Activated CD4-positive, alpha-beta T cell treated with anti-CD3 and anti-CD28 coated beads, Interleukin-2, Interleukin-6, amounts not matched to agents 100 ng/mL and 50 ng/mL, durations not matched to agents 16 hours and 8 hours (primary cell): Measurements from ENCODE around the gene PIEZO1.

ENCODE experiments used
- DNase-seq: peaks from one replicate; pipeline ENCODE4 v3.0.0-alpha.2; 2020

The PIEZO1 gene

DNA sequence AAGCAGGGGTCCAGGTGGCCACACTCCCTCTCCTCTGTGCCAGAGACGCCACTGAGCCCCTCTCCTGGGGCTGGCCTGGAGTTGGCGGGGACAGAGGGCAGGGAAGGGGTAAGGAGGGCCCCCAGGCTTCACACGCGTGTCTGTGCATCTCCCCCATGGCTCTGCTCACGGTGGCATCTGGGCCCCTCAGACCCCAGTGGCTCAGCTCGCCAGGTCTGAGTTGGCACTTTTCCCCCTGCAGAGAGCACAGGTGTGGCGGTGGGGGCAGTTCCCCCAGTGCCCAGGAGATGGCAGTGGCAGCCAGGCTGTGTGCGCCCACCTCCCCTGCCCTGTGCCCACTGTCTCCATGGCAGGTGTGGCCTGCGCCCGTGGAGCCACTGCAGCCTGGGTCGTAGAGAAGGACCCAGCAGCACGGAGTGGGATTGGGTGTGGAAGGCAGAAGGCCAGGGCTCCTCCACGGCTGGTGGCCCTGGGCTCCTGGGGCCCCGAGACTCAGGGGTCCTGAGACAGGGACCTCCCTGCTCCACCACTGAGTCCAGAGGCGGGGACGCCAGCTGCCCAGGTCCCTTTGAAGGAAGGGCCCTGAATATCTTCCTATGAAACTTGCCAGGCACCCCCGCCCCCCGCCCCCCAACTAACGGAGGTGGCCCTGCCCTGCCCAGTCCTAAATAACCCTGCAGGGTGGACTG lies 31.0 kb upstream of the PIEZO1 start:
- DNase-seq: peak; percentile 69

DNA sequence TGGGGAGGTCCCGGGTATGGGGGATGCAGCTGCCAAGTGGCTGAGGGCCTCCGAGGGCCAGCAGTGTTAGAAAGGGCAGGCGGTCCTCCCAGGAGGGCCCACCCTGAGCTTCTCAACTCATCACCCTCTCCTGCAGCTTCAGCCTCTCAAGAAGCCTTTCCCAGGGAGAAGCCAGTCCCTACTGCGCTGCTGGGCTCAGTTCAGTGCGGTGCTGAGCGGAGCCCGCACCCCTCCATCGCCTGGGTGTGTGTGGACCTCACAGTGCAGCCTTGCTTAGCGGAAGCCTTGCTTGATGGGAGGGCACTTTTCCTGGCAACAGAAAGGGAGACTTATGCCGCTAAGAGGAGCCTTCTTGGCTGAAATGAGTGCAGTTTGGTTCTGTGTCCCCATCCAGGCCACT lies 30.2 kb upstream of the PIEZO1 start:
- no peak for DNase-seq

DNA sequence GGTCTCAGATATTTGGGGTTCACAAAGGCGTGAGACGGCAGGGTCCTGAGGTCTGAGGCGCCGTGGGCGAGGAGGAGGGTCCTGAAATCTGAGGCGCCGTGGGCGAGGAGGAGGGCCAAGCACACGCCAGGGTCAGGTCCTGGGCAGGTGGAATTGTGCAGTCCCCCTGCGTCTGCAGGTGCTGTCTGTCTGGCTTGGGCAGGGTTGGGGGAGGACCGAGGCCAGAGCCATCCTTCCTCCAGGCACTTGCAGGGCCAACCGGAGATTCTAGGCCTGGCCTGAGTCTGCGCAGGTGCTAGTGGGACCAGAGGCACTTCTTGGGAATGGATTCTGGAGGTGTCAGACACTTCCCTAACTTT lies 29.1 kb upstream of the PIEZO1 start:
- no peak for DNase-seq

DNA sequence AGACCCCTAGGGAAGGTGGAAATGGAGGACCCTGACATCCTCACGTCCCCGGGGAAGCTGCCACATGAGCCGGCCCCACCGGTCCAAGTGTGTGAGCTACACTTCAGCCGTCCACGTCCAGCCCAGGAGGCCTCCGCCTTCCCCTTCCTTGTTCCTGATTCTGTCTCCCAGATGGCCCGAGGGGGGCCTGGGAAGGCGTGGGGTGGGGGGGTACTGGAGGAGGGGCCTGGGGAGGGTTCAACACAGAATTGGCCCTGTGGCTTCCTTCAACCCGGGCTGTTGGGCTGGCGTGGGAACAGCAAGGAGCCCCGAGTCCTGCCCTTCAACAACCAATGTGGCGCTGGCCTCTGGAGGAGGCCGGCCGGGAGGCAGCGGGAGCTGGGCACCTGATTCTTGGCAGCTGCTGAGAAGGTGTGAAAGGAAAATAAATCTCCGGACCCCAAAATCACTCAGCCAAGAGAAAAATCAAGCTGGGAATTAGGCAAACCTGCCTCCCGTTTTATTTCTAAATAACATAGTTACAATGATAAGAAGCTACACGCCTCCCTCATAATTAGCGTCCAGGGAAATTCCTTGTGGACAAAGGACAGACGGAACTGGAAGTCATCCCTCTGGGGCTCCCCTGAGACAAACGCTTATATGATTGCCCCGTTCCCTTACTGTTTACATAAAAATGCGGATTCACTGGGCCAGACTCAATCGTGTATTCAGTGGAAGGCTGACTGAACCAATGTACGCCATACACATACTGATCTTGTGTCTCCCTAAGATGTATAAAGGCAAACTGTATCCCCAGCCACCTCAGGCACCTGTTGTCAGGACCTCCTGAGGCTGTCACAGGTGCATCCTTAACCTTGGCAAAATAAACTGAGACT lies 28.5 kb upstream of the PIEZO1 start:
- no peak for DNase-seq

DNA sequence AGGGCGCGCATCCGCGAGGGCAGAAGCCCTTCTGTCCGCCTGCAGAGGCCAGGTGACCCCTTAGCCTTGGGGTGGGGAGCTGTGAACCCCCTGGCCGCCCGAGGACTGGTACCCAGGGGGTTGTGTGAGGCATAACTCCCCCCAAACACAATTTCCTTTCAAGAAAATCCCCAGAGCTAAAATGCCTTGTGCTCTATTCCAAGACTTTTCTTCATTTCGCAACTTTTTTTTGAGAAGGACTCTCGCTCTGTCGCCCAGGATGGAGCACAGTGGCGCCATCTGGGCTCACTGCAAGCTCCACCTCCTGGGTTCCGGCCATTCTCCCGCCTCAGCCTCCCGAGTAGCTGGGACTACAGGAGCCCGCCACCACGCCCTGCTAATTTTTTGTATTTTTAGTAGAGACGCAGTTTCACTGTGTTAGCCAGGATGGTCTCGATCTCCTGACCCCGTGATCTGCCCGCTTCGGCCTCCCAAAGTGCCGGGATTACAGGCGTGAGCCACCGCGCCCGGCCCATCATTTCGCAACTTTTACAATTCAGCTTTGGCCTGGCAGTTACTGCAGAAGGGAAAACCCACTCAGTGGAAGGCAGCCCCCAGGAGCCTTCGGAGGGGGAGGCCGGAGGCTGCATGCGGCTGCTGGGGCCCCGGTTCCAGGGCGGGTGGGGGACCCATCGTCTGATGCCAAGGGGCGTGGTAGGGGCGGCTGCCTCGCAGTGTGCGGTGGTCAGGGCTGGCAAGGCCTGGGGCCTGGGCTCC lies 27.7 kb upstream of the PIEZO1 start:
- DNase-seq: peak; percentile 67

DNA sequence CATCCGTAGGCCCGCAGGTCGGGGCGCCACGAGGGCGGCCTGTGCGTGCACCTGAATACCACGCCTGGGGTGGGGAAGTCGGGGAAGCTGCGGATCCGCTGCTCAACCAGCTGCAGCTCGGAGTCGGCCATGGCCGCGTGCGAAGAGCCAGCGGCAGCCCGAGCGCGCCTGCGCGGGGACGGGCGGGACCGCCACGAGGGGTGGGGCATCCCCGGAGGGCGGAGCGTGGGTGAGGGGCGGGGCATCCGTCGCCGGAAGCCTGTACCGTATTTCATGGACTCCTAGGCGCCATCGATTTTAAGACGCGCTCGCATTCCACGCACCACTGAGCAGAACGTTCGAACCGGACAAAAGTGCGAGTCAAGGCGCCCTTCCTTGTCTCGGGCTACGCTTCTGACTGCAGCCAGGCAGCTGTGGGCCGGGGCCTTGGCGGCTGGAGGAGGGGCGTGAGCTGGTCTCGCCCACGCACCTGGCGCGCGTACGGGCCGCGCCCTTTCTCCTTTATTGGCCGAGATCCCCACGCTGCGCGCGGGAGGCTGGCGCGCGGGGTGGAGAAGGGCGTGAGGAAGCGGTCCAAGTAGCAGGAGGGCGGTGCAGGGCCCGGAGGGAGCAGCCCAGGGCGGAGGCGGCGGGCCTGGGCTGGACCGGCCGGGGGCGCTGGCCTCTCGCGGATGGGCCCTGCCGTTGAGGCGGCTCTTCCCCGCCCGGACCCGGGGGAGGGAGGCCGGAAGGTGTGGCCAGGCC lies 26.9 kb upstream of the PIEZO1 start, which contains the start of gene APRT:
TSS of gene APRT (minus strand) at position 160 of the 744 bp plus-strand sequence. CDS start at position 131, 29 bp downstream.
- peak; percentile 98 for DNase-seq

DNA sequence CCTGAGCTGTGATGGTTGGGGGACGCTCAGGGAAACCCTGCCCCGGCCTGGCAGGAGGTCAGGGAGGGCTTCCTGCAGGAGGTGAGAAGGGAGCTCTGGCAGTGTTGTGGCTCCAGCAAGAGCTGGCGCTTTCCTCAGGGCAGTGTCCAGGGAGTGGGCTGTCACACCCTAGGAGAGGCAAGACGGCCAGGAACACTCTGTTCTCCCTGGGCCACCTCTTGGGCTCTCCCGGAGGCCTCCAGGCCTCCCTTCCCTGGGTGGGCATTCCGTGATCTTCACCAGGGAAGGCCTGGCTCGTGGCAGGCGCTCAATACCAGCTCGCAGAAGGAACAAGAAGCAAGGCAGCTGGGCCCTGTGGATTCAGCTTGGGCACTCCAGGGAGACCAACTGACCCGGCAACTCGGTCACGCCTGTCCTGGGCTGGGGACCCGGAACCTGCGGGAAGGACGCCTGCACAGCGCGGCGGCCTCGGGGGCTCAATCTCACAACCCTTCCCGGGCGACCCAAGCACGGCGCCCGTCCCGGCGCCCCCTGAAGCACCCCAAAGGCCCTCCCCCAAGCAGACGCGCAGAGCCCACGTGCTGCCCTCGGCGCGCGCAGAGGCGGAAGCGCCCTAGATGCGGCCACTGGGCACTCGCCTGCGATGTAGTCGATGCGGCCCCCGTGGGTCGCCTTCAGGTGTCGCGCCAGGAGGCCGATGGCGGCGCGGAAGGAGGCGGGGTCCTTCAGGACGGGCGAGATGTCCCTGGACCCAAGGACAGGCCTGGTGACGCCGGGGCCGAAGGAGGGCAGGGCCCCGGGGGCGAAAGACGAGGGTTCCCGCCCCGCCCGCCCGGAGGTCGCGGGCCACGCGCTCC lies 26.1 kb upstream of the PIEZO1 start:
- peak; percentile 80 for DNase-seq

DNA sequence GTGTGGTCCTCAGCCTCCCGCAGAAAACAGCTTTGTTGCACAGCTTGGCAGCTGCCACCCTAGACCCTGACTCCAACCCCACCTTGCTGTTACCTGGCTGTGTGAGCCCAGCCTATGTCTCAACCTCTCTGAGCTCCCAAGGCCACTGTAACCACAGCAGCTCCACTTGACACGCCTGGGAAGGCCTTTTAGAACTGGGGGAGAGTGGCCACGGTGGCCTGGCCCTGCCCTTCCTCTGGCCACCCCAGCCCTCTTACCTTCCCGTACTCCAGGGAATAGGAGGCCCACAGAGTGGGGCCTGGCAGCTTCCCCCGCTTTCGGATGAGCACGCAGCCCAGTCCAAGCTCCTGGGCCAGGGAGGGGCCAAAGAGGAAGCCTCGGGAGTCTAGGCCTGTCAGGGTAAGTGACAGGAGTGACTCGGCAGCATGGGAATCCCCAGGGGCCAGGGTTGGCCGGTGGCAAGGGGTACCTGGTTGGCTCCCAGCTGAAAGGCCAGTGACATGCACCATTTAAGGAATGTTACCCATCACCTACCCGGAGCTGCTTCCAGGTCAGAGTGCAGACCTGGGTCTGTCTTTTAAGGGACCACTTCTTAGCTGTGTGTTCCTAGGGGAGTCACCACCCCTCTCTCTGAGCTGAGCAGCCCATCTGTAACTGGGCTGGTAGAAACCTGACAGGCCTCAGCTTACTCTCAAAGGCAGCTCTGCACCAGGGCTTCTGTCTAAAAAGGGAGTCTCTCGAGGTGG lies 25.3 kb upstream of the PIEZO1 start:
- DNase-seq: peak; percentile 66

DNA sequence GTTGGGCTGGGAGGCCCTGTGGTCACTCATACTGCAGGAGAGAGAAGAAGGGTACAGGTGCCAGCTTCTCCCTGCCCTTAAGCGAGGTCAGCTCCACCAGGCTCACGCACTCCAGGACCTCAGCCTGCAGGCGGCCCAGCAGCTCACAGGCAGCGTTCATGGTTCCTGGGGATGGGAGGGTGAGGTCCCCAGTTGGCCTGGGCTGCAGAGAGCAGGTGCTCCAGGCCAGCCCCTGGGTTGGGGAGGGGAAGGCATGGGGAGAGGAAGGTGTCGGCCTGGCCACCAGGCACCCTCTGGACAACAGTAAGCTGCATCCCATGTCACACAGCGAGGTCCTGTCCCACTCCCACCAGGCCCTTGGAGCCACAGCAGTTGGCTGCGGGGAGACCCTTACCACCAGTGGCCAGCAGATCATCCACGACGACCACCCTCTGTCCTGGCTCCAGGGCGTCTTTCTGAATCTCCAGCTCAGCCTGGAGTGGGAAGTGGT lies 24.7 kb upstream of the PIEZO1 start:
- peak; percentile 39 for DNase-seq

DNA sequence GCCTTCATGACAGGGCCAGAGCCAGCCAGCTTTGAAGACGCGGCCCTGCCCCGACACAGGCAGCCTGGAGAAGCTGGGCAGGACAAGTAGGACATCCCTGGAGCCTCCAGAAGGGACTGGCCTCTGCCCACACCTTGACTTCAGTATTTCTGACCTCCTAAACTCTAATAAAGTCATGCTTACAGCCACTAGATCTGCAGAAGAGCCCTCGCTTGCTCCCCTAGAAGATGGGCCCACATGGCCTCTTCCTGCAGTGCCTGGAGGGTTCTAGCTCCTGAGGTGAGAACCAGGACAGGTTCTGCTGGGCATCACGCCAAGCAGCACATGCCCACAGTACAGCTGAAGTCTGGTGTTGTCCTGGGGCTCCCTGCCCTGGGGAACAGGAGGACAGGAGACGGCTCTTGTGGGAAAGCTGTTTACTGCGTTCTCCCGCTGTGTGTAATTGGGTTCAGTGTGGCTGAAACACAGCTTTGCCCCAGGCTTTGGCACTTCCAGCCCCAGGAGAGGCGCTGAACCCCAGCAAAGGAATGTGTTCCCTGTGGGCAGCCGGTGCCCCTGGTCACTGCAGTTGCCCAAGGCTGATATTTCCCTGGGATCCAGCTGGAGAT lies 24.2 kb upstream of the PIEZO1 start:
- DNase-seq: peak; percentile 29

DNA sequence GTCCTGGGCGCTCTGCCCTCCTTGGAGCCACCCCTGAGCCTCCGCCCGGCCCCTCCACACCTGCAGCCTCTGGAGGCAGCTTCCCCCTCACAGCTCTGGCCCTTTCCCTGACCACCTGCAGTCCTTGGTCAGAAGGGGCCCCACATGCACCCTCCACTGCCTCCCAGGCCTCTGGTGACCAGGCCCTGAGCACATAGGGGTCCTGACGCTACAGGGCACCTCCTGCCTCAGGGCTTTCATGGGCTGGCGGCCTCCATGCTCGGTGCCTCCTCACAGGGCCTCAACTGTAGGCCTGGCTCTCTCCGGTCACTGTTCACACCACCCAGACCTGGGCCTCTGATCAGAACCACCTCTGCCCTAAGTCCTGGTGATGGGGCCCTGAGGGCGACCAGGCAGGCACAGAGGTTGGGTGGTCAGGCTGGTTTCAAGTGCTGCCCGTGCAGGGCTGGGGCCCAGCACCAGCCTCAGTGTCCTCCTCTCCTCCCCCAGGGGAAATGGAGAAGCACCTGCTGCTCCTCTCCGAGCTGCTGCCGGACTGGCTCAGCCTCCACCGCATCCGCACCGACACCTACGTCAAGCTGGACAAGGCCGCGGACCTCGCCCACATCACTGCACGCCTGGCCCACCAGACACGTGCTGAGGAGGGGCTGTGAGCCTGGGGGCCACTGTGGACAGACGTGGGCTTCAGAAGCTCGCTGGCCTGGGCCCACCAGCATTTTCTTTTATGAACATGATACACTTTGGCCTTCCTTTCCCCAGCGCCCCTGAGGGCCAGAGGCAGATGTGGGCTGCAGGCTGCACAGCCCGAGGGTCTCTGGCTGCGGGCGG lies 22.8 kb upstream of the PIEZO1 start:
- DNase-seq: no peak

DNA sequence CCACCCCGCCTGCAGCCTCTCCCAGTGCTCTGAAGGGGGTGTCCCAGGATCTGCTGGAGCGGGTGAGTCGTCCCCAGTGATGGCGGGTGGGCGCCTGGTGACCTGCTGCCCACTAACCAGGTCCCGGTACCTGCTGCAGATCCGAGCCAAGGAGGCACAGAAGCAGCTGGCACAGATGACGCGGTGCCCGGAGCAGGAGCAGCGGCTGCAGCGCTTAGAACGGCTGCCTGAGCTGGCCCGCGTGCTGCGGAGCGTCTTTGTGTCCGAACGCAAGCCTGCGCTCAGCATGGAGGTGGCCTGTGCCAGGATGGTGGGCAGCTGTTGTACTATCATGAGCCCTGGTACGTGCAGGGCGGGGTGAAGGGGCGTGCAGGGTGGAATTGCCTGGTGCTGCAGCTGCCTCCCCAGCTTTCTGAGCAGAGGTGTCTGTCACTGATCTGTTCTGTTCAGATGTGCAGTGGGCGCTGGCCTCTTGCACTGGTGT lies 22.2 kb upstream of the PIEZO1 start:
- peak; percentile 14 for DNase-seq

DNA sequence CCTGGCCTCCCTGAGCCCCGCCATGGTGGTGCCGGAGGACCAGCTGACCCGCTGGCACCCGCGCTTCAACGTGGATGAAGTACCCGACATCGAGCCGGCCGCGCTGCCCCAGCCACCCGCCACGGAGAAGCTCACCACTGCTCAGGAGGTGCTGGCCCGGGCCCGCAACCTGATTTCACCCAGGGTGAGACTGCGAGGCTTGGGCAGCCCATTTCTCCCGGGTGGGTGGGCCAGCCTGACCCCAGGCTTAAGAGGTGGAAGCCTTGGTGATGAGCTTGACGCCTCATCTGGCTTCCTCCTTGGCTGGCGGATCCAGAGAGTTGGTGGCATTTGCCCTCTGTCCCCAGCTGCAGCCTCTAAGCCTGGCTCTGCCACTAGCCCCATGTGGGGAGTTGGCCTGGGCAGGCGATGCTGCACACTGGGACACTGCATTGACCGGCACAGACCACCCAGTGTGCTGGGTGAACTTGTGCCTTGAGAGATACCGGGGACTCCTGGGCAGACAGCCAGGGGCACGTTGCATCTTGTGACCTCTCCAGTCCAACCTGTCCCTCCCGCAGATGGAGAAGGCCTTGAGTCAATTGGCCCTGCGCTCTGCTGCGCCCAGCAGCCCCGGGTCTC lies 21.6 kb upstream of the PIEZO1 start:
- DNase-seq: peak; percentile 15

DNA sequence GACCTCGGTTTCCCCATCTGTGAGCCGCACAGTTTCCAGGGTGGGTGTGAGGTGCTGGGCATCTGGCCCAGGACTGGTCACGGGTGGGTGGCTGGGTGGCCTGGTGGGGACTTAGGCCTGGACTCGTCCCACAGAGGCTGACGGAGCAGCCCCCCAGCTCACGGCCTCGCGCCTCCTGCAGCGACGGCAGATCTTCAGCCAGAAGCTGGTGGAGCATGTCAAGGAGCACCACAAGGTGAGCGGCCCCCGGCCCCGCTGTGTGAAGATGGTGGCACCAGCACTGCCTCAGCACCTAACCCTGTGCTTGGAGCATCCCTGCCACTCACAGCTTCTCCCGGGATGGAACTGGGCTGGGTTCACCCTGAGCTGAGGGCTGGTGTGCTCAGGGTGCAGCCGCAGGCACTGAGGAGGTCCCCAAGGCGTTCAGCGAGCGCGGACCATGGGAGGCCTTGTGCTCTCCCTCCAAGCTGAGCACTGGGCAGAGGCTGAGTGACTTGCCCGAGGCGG lies 20.9 kb upstream of the PIEZO1 start:
- no peak for DNase-seq

DNA sequence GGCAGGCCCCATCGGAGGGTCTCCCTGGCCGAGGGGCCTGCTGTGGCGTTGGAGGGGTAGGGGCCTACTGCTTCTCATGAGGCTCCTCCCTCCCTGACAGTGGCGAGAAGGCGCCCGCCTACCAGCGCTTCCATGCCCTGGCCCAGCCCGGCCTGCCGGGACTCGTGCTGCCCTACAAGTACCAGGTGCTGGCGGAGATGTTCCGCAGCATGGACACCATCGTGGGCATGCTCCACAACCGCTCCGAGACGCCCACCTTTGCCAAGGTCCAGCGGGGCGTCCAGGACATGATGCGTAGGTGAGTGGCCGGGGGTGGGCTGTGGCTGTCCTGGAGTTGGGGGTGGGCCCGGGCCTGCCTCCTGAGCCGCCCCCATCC lies 20.3 kb upstream of the PIEZO1 start:
- no peak for DNase-seq

DNA sequence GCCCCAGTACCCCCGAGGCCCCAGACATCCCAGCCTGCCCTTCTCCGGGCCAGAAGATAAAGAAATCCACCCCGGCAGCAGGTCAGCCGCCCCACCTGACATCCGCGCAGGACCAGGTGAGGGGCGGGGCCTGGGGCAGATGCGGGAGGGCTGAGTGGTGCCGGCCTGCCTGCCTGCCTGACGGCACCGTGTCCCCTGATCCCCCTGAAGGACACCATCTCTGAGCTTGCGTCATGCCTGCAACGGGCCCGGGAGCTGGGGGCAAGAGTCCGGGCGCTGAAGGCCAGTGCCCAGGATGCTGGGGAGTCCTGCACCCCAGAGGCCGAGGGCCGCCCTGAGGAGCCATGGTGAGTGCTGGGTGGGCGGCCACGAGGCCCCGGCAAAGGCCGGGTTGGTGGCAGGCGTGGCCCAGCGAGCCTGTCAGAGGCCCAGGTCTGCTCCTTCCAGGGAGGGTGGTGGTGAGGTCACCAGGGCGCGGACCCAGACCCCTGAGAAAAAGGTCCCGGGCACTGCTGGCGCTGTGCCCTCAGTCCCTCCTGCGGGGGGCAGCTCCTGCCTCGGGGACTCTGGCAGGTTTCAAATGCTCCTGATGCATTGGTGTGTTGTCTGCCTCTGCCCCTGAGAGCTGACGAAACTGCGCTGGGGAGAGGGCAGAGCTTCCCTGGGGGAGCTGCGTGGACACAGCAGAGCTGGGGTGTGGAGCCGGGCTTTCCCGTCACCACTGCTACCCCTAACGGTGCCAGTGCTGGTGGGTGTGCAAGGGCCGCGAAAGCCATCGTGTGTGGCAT lies 19.7 kb upstream of the PIEZO1 start:
- peak; percentile 61 for DNase-seq

DNA sequence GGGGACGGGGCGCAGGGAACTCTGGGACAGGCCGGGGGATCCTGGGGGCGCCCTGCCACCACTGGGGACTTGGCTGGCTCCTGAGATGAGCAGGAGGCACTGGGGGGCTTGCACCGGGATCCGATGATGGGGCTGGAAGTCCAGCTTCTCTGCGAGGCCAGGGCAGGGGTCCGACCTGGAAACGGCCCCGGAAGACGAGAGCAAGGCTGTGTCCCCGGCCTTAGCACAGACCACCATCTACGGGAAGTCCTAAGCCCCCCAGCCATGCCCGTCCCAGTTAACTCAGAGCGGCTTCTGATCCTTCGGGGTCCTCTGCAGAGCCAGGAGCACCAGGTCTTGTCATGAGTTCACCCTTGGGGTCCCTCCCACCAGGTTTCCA lies 19.1 kb upstream of the PIEZO1 start:
- no peak for DNase-seq
